Adrenal gland (tissue), 12 donors: ENCODE measurements around the gene RAP1GAP. TPM values are rescaled to one million over a fixed set of nuclear protein-coding genes. Genes with fewer than 3 reads are reported as not detected.
A peak's percentile ranks its signal among the peaks of the same experiment; 100 is the strongest.

ENCODE experiments used
- DNase-seq, 7 donors: peaks; one replicate each; pipeline ENCODE4 v3.0.0-alpha.2; 2019 to 2020
- H3K27ac ChIP-seq, 5 donors: fragments of 200-600 bp; sonication (generic) in 4 of 5; 1 replicate in 3 of 5; 2 replicates in 2 of 5; pipeline versions ENCODE4 v1.5.1 to v1.8.0; 2016 to 2020; ENCODE audit warnings: mild to moderate bottlenecking in 1 of 5
- H3K27me3 ChIP-seq: fragments of 200-600 bp; 2 replicates; pipeline ENCODE4 v1.8.0; 2021
- H3K36me3 ChIP-seq, 2 donors: fragments of 200-600 bp; replicated peaks in 1 of 2; 1 replicate in 1 of 2; 2 replicates in 1 of 2; pipeline versions ENCODE4 v1.5.1 to v1.8.0; 2018 to 2022
- H3K4me1 ChIP-seq, 2 donors: fragments of 200-600 bp; replicated peaks in 1 of 2; 1 replicate in 1 of 2; 2 replicates in 1 of 2; pipeline versions ENCODE4 v1.5.1 to v1.8.0; 2018 to 2021
- H3K4me3 ChIP-seq, 4 donors: fragments of 200-600 bp; sonication (generic) in 3 of 4; one replicate each; pipeline ENCODE4 v1.5.1; 2016 to 2018
- H3K9me3 ChIP-seq, 3 donors: fragments of 200-600 bp; sonication (generic) in 1 of 3; replicated peaks in 1 of 3; 1 replicate in 2 of 3; 2 replicates in 1 of 3; pipeline versions ENCODE4 v1.5.1 to v1.8.0; 2016 to 2021
- CTCF ChIP-seq, 6 experiments: fragments of 450-650 bp in 4 of 6; fragments of 200-600 bp in 2 of 6; sonication (generic) in 1 of 6; IDR thresholded peaks; 1 replicate in 5 of 6; 2 replicates in 1 of 6; pipeline versions ENCODE4 v1.5.1 to v1.8.0; 2016 to 2021; ENCODE audit warnings: antibody characterized with exemption in 6 of 6, mild to moderate bottlenecking in 2 of 6, moderate library complexity in 1 of 6
- POLR2A ChIP-seq, 2 donors: fragments of 450-650 bp; IDR thresholded peaks; one replicate each; pipeline ENCODE4 v1.6.1; 2017; ENCODE audit warnings: antibody characterized with exemption in 2 of 2, mild to moderate bottlenecking in 2 of 2, moderate library complexity in 1 of 2
- WGBS, 4 donors: extraction: QIAGEN DNeasy Blood & Tissue Kit in 2 of 4; methylation state at CpG; one replicate each; pipeline versions ENCODE4 v1.1.5 to v1.1.7; 2013 to 2017; 5-methylcytosine and 5-hydroxymethylcytosine counted together
- intact Hi-C, 2 donors: fragments of 100-400 bp; cut with DNase I; formaldehyde crosslinking; loops; one replicate each; pipeline versions ENCODE4 v1.14.1 to v1.15.0; 2022 to 2023
- polyA plus RNA-seq, 3 donors: library from polyadenylated mRNA; stranded (reverse); fragments of 200-250 nt in 2 of 3; fragments of 350-450 nt in 1 of 3; fragmentation: Illumina TruSeq in 1 of 3; extraction: RNeasy Lipid Tissue Mini Kit (QIAGEN cat#74804) in 1 of 3; gene quantifications; one replicate each; pipeline ENCODE4 v1.2.3, GENCODE V29; 2013 to 2014
- total RNA-seq, 9 donors: library from RNA; depleted of rRNA in 4 of 9; stranded (reverse); fragments of >200 nt in 4 of 9; fragments of 120-200 nt in 1 of 9; fragmentation: NEBNext Ultra II Directional in 1 of 9; extraction: Animal tissue kit (Norgen Biotek cat#: 25700) in 1 of 9; gene quantifications; one replicate each; pipeline versions ENCODE4 v1.1.0 to v1.2.4, GENCODE V29; 2013 to 2023
- donor health status: healthy with polysubstance abuse.
- donor health status: Bipolar disorder and iron deficiency.
- donor health status: DM: yes; HTN: yes; CAD: no.
- donor health status: DM: no; HTN: no; CAD: no.
- donor health status: DM: no; HTN: no; CAD: no.
- donor health status: DM: yes; HTN: yes; CAD: no.

RAP1GAP gene
- total and polyA plus RNA-seq, 12 donors: 52.4 to 409 (median 90.0) TPM

DNA sequence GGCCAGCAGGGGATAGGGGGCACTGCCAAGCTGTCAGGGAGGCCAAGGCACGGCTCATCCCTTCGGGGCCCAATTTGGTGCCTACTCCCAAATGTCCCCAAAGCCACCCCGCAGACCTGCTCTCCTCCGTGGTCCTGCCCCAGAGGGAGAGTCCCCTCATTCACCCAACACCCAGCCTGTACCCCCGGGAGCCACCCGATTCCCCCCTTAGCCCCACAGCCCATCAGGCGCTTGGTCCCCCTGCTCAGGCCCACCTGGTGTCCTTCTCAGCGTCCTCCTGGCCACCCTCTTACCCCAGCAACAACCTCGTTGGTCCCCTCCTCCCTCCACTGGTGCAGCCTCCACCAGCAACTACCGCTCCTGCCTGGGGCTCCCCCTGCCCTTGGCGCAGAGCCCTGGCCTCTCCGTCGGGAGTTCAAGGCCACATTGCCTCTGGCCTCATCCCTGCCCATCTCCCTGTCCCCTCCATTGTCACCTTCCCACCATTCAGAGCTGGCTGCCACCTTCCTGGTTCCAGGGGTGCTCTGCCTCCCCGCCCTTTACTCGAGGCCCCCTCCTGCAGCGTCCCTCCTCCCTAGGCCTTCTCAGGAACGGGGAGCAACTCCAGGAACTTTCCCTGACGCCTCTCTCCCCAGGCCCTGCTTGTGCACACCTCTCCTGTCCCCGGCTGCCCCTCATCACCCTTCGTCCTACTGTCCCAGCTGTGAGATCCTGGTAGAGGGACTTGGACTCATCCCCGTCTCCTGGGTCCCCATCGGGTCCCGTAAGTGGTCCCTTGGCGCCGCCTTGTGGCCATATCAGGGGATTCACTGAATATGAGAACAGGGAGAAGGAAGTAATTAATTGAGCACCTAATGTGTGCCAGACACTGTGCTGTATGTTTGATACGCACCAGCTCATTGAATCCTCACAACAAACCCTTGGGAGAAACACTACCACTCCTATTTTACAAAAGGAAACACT is 73.9 kb downstream of the RAP1GAP start:
- peak; percentile 76 to 92 (median 87) for DNase-seq
- Histone ChIP-seq H3K27me3 (no peaks in the 10 kb centered on the region), H3K4me1 (peaks cover 0 to 14% of the 10 kb centered on the region in 2 donors), H3K9me3 (no peaks in the 10 kb centered on the region), H3K27ac (peak overlapping the region in 1 of 5 donors; percentile 20), H3K36me3 (no peaks in the 10 kb centered on the region), H3K4me3 (no peak overlapping the region)
- WGBS, 4 donors: 44 to 52% (median 48%) methylated on average over 23 to 26 of the region's 26 CpGs
- intact Hi-C loops: no loop called here
- TF ChIP-seq POLR2A (IDR thresholded peaks at IDR 0.05) (no peak), CTCF (IDR thresholded peaks at IDR 0.05) (peak; percentile 52 to 87 (median 85))

GRCh38 chr1:21594501-21594900 is 74.7 kb downstream of the RAP1GAP start:
- Histone ChIP-seq H3K9me3 (no peaks in the 10 kb centered on the region), H3K4me1 (peaks cover 0 to 14% of the 10 kb centered on the region in 2 donors), H3K27ac (peak overlapping the region in 1 of 5 donors; percentile 20), H3K27me3 (no peaks in the 10 kb centered on the region), H3K4me3 (no peak overlapping the region), H3K36me3 (no peaks in the 10 kb centered on the region)
- WGBS, 4 donors: 70 to 73% (median 71%) methylated on average over 9 to 10 of the region's 11 CpGs
- no peak for DNase-seq
- TF ChIP-seq POLR2A (IDR thresholded peaks at IDR 0.05) (no peak), CTCF (IDR thresholded peaks at IDR 0.05) (no peak)
- intact Hi-C loops: no loop called here

DNA sequence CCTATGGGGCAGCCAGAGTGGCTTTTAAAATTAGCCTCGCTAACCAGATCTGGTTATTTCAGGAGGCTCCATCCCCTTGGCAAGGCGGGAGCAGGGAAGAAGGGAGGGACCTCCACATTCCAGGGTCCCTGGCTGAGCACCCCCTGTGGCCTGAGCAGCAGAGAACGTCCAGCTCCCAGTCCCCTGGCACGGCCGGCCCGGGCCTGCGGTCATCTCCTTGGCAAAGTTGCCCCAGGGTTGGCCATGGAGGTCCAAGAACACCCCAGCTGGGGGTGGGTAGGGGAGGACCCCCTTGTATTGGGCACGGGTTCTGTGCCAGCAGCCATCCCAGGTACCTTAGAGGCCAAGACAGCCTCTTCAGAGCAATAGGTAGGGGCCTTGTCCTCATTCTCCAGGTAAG is 75.9 kb downstream of the RAP1GAP start:
- WGBS, 4 donors: 56 to 90% (median 83%) methylated on average over 5 to 8 of the region's 8 CpGs
- Histone ChIP-seq H3K27ac (no peak overlapping the region), H3K4me1 (peaks cover 0 to 14% of the 10 kb centered on the region in 2 donors), H3K27me3 (no peaks in the 10 kb centered on the region), H3K36me3 (no peaks in the 10 kb centered on the region), H3K9me3 (no peaks in the 10 kb centered on the region), H3K4me3 (no peak overlapping the region)
- no peak for DNase-seq
- TF ChIP-seq POLR2A (IDR thresholded peaks at IDR 0.05) (no peak), CTCF (IDR thresholded peaks at IDR 0.05) (no peak)
- intact Hi-C loops: no loop called here

DNA sequence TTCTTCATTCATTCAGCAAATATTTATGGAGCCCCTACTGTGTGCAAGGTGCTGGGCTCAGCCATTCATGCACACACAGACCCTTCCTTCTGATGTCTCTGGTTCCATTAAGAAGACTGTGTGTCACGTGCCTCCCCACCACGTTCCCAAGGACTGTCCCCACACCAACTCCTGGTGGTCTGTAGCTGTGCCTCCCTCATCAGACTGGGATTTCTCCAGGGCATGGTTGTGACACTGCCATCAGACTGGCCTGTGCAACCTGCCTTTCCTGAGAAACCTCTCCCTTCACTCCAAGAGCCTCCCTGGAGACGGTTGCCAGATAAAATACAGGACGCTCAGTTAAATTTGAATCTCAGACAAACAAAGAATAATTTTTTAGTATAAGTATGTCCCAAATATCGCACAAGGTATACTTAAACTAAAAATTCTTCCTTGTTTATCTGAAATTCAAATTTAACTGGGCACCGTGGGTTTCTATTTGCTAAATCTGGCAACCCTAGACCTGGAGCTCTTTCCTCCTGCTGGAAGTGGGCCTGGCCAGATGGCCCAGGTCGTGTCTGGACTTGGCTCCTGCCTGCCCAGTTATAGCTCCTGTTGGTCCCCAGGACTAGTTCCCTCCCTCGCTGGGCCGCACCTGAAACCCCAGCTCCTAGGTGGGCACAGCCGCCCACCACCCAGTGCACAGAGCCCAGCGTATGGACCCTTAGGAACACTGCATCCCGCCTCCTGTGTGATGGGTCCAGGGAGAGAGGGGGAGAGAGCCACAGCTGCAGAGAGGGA is 76.9 kb downstream of the RAP1GAP start:
- no peaks in the 10 kb centered on the region for H3K36me3 ChIP-seq
- no peak for TF ChIP-seq CTCF (IDR thresholded peaks at IDR 0.05)
- TF ChIP-seq POLR2A (IDR thresholded peaks at IDR 0.05): no peak
- intact Hi-C loops: no loop called here
- H3K27me3 ChIP-seq: no peaks in the 10 kb centered on the region
- WGBS, 4 donors: 75 to 84% (median 79%) methylated on average over 10 to 12 of the region's 12 CpGs
- no peak overlapping the region for H3K27ac ChIP-seq
- H3K4me3 ChIP-seq: no peak overlapping the region
- no peak for DNase-seq
- peaks cover 2 to 14% of the 10 kb centered on the region in 2 donors for H3K4me1 ChIP-seq
- H3K9me3 ChIP-seq: no peaks in the 10 kb centered on the region
